BE2C (cell line): Measurements from ENCODE around the gene IVL.

ENCODE experiments used
- DNase-seq: peaks from one replicate; pipeline ENCODE4 v3.0.0-alpha.2; 2020
- H3K27me3 ChIP-seq: fragments of 250-450 bp; sonication (Bioruptor Pico); 2 replicates; pipeline ENCODE4 v1.5.1; 2020; ENCODE audit warnings: mild to moderate bottlenecking
- H3K36me3 ChIP-seq: fragments of 250-450 bp; sonication (Bioruptor Pico); 2 replicates; pipeline ENCODE4 v1.5.1; 2020; ENCODE audit warnings: mild to moderate bottlenecking
- H3K4me1 ChIP-seq: fragments of 250-450 bp; sonication (Bioruptor Pico); 2 replicates; pipeline ENCODE4 v1.5.1; 2020
- H3K4me3 ChIP-seq: 2 replicates; pipeline ENCODE4 v1.5.1; 2011; ENCODE audit warnings: low read depth, low read length
- H3K9me3 ChIP-seq: fragments of 250-450 bp; sonication (Bioruptor Pico); 2 replicates; pipeline ENCODE4 v1.5.1; 2020
- TF ChIP-seq, protein P1 (sequence below): IDR thresholded peaks from 2 replicates; pipeline ENCODE4 v1.5.1; 2012; ENCODE audit warnings: mild to moderate bottlenecking, low read depth, low read length

IVL gene

DNA sequence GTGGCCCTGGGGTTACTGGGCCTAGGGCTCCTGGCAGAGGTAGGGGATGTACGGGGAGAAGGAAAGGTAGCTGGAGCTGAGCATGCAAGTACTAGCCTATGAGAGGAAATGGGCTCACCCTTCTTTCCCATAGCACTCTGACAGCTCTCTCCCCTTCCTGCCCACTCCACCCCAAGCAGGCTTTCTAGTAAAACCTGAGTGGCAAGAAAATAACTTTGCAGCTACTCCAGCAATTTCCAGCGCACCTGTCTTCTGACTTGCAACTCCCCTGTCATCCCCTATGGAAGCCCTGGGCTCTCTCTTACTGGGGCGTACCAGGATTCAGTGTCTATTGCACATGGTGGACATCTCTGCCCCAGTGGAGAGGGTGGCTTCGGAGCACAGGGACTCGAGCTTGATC, 6.7 kb upstream of the IVL start:
- H3K4me1 ChIP-seq, result no peaks in the 10 kb centered on the region
- no peak overlapping the region for H3K4me3 ChIP-seq
- TF ChIP-seq, protein P1, sequence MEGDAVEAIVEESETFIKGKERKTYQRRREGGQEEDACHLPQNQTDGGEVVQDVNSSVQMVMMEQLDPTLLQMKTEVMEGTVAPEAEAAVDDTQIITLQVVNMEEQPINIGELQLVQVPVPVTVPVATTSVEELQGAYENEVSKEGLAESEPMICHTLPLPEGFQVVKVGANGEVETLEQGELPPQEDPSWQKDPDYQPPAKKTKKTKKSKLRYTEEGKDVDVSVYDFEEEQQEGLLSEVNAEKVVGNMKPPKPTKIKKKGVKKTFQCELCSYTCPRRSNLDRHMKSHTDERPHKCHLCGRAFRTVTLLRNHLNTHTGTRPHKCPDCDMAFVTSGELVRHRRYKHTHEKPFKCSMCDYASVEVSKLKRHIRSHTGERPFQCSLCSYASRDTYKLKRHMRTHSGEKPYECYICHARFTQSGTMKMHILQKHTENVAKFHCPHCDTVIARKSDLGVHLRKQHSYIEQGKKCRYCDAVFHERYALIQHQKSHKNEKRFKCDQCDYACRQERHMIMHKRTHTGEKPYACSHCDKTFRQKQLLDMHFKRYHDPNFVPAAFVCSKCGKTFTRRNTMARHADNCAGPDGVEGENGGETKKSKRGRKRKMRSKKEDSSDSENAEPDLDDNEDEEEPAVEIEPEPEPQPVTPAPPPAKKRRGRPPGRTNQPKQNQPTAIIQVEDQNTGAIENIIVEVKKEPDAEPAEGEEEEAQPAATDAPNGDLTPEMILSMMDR, result no peak
- no peaks in the 10 kb centered on the region for H3K36me3 ChIP-seq
- no peak for DNase-seq
- 0 out of 2 replicates have a peak, but pooled peaks cover 4% of the 10 kb centered on the region for H3K27me3 ChIP-seq
- no peaks in the 10 kb centered on the region for H3K9me3 ChIP-seq

DNA sequence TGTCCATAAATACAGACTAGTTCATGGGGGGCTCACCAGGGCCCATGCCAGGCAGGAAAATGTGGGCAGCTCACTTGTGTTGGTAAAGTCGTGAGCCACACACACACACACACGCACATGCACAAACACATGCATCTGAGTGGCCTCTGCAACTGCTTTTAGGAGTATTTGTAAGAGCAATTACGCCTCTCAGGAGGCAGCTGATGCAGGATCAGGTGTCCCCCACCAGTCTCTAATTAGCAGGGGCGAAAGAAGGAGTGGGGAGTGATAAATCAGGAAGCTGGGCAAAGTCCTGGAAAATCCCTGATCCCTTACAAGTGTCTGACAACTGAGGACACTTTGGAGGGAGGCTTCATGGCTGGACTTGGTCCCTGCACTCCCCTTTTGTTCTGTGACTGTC, 5.7 kb upstream of the IVL start:
- no peaks in the 10 kb centered on the region for H3K4me1 ChIP-seq
- H3K9me3 ChIP-seq, result no peaks in the 10 kb centered on the region
- 0 out of 2 replicates have a peak, but pooled peaks cover 4% of the 10 kb centered on the region for H3K27me3 ChIP-seq
- H3K36me3 ChIP-seq, result no peaks in the 10 kb centered on the region
- H3K4me3 ChIP-seq, result no peak overlapping the region
- DNase-seq, result no peak
- TF ChIP-seq, protein P1, result no peak

DNA sequence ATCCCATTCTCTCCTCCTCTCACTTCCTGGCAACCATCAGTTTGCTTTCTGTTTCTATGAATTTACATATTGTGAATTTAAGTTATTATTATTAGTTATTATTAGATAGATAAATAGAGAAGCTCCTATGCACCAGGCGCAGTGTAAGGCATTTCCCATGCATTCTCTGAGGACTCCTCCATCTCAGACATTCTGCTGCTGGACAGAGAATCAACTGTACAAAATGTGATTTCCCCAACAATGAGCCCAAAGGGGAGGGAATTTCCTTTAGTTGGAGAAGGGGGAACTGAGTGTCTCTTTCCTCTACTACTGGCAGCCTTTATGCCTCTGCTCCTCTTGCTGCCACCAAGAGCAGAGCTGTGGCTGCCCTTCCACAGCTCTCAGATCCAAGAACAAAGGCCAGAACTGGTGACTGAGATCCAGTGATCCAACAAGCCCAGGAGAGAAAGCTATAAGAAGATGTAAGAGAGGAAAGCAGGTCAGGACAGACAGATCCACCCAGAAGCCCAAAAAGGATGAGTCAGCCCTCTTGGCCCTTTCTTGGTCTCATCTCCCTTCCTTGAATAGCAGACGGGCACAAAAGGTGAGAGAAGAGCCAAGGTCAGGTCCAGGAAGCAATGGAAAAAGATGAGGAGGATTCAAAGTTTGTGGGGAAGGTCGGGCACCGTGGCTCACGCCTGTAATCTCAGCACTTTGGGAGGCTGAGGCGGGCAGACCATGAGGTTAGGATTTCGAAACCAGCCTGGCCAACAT, 3.5 kb upstream of the IVL start:
- H3K4me3 ChIP-seq, result no peak overlapping the region
- no peaks in the 10 kb centered on the region for H3K36me3 ChIP-seq
- no peaks in the 10 kb centered on the region for H3K4me1 ChIP-seq
- TF ChIP-seq, protein P1, result no peak
- DNase-seq, result no peak
- H3K9me3 ChIP-seq, result no peaks in the 10 kb centered on the region
- no peaks in the 10 kb centered on the region for H3K27me3 ChIP-seq

DNA sequence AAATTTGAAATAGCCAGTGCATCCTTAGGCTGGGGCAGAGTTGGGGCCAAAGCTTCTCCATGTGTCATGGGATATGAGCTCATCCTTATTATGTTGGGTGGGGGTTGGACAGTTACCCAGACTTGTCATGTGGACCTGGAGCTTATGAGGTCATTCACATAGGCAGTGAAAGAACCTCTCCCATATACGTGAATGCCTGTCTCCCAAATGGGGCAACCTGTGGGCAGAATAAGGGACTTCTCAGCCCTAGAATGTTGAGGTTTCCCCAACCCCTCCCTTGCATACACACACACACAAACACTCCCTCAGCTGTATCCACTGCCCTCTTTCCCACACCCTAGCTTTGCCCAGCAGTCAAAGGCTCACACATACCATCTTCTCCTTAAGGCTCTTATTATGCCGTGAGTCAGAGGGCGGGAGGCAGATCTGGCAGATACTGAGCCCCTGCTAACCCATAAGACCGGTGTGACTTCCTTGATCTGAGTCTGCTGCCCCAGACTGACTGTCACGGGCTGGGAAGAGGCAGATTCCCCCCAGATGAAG, 2.3 kb upstream of the IVL start:
- no peaks in the 10 kb centered on the region for H3K4me1 ChIP-seq
- no peak for DNase-seq
- no peak overlapping the region for H3K4me3 ChIP-seq
- TF ChIP-seq, protein P1, result no peak
- H3K27me3 ChIP-seq, result no peaks in the 10 kb centered on the region
- no peaks in the 10 kb centered on the region for H3K9me3 ChIP-seq
- H3K36me3 ChIP-seq, result no peaks in the 10 kb centered on the region

DNA sequence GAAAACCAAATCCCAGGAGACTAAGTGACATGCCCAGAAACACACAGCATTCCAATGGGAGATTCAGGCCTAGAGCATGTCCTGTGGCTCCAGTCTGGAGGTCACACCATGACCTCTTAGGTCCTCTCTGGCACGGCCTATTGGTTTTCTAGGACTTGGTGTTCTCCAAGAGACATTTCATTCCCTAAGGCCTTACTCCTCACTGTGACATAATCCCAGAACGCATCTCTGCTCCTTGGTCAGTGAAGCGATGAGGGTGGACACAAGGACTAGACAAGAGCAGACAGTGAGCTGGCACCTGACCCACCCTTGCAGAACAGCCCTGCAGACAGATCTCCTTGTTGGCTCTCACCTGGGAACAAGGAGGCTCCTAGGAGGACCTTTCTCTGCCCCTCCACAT, 860 bp downstream of the IVL start:
- no peaks in the 10 kb centered on the region; the same call in 1 of the 2 replicates for H3K27me3 ChIP-seq
- H3K4me1 ChIP-seq, result no peaks in the 10 kb centered on the region
- no peaks in the 10 kb centered on the region for H3K9me3 ChIP-seq
- TF ChIP-seq, protein P1, result no peak
- DNase-seq, result no peak
- no peaks in the 10 kb centered on the region for H3K36me3 ChIP-seq
- no peak overlapping the region for H3K4me3 ChIP-seq

DNA sequence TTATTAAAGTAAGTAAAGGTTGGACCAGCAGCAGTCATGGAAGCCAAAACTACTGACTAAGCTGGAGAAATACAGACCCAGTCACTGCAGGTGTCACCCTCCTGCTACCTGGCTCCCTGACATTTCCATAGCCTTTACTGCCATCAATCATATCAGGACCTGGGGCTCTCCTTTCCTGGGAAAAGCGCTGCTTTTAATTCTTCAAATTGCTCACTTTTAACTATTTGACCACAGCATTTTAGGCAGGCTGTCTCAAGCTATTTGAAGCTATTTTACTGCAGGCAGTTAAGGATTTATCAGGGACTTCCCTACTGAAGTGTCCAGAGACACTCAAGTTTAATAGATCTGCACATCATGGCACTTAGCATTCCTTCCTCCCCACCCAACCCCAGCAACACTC, 4.1 kb downstream of the IVL start:
- Histone ChIP-seq H3K27me3 (no peaks in the 10 kb centered on the region; the same call in none of the 2 replicates), H3K4me3 (no peak overlapping the region), H3K36me3 (no peaks in the 10 kb centered on the region), H3K4me1 (no peaks in the 10 kb centered on the region), H3K9me3 (no peaks in the 10 kb centered on the region)
- TF ChIP-seq, protein P1, result no peak
- no peak for DNase-seq
